SU-DHL-6 (cell line): ENCODE results near the gene SMYD1.

Experiments used
- CTCF ChIP-seq: fragments of 200-600 bp; sonication (generic); IDR thresholded peaks from one replicate; pipeline ENCODE4 v1.5.1; 2017; ENCODE audit warnings: antibody characterized with exemption, mild to moderate bottlenecking, low read length, moderate library complexity; ENCODE audit not compliant: insufficient read depth, poor library complexity, severe bottlenecking
- EZH2phosphoT487 ChIP-seq: fragments of 200-600 bp; sonication (generic), shearing (Covaris generic); conservative IDR thresholded peaks from 2 replicates; pipeline ENCODE4 v1.6.1; 2018; ENCODE audit warnings: mild to moderate bottlenecking, antibody characterized with exemption, low read length, moderate library complexity, mixed read lengths

GRCh38 chr2:88146590-88146989 lies 79.0 kb downstream of the SMYD1 start:
- TF ChIP-seq CTCF, result no peak
- no peak for TF ChIP-seq EZH2phosphoT487
